Measurements from ENCODE around the gene RBM23. TPM values are rescaled to one million over a fixed set of nuclear protein-coding genes. Genes with fewer than 3 reads are reported as not detected.
A peak's percentile ranks its signal among the peaks of the same experiment; 100 is the strongest.

The RBM23 gene
- polyA plus RNA-seq, 1 donor from 2014 or later, result 83.7 TPM

- Histone ChIP-seq H3K4me2 (ENCODE audit: low read length) (peak overlapping the region; percentile 78), H3K27me3 (ENCODE audit: insufficient read depth, low read depth, low read length) (no peaks in the 10 kb centered on the region), H2AFZ (ENCODE audit: low read depth, low read length) (no peak overlapping the region), H4K20me1 (ENCODE audit: insufficient read depth) (no peaks in the 10 kb centered on the region), H3K79me2 (replicated peaks; ENCODE audit: insufficient read depth, low read length) (no peaks in the 10 kb centered on the region), H3K9me3 (ENCODE audit: low read length) (no peaks in the 10 kb centered on the region), H3K27ac (ENCODE audit: low read length) (peak overlapping the region; percentile 83), H3K9ac (ENCODE audit: low read length) (peak overlapping the region; percentile 53), H3K4me3 (ENCODE audit: low read length) (peak overlapping the region; percentile 57), H3K9me2 (ENCODE audit: insufficient read depth, low read length) (no peaks in the 10 kb centered on the region), H3K36me3 (ENCODE audit: insufficient read depth, low read length) (no peaks in the 10 kb centered on the region), H3F3A (ENCODE audit: insufficient read depth, low read length, poor library complexity, severe bottlenecking) (no peaks in the 10 kb centered on the region)
- TF ChIP-seq SMC3 (conservative IDR thresholded peaks at IDR 0.05; ENCODE audit: poor library complexity), result no peak
- no peak for TF ChIP-seq MXI1 (conservative IDR thresholded peaks at IDR 0.05; ENCODE audit: poor library complexity, severe bottlenecking)
- no peak for TF ChIP-seq REST (IDR thresholded peaks at IDR 0.05; ENCODE audit: borderline replicate concordance)
- TF ChIP-seq EZH2 (IDR thresholded peaks at IDR 0.05; ENCODE audit: borderline replicate concordance, insufficient read depth, low read length, poor library complexity, severe bottlenecking), result no peak
- no peak for TF ChIP-seq RAD21 (conservative IDR thresholded peaks at IDR 0.05)
- no peak for TF ChIP-seq EP300 (conservative IDR thresholded peaks at IDR 0.05; ENCODE audit: poor library complexity, severe bottlenecking)
- no peak for TF ChIP-seq POLR2AphosphoS5 (IDR thresholded peaks at IDR 0.05)
- no peak for TF ChIP-seq CTCF (IDR thresholded peaks at IDR 0.05; ENCODE audit: poor library complexity, severe bottlenecking)
- TF ChIP-seq TAF1 (IDR thresholded peaks at IDR 0.05; ENCODE audit: low read depth), result no peak
Observed at GRCh38 chr14:22896356-22896755, 22.6 kb downstream of the RBM23 start.

GRCh38 chr14:22895402-22895801 is 23.5 kb downstream of the RBM23 start:
- no peak overlapping the region for H3K9ac ChIP-seq (ENCODE audit: low read length)
- H2AFZ ChIP-seq (ENCODE audit: low read depth, low read length), result no peak overlapping the region
- H3K9me3 ChIP-seq (ENCODE audit: low read length), result no peaks in the 10 kb centered on the region
- no peak overlapping the region for H3K4me3 ChIP-seq (ENCODE audit: low read length)
- H3K79me2 ChIP-seq (replicated peaks; ENCODE audit: insufficient read depth, low read length), result no peaks in the 10 kb centered on the region
- H3K4me2 ChIP-seq (ENCODE audit: low read length), result no peak overlapping the region
- H3F3A ChIP-seq (ENCODE audit: insufficient read depth, low read length, poor library complexity, severe bottlenecking), result no peaks in the 10 kb centered on the region
- no peaks in the 10 kb centered on the region for H3K9me2 ChIP-seq (ENCODE audit: insufficient read depth, low read length)
- H3K36me3 ChIP-seq (ENCODE audit: insufficient read depth, low read length), result no peaks in the 10 kb centered on the region
- H3K27ac ChIP-seq (ENCODE audit: low read length), result peak overlapping the region; percentile 83
- TF ChIP-seq CTCF (IDR thresholded peaks at IDR 0.05; ENCODE audit: poor library complexity, severe bottlenecking), result no peak
- no peak for TF ChIP-seq MXI1 (conservative IDR thresholded peaks at IDR 0.05; ENCODE audit: poor library complexity, severe bottlenecking)
- no peak for TF ChIP-seq SMC3 (conservative IDR thresholded peaks at IDR 0.05; ENCODE audit: poor library complexity)
- no peak for TF ChIP-seq EP300 (conservative IDR thresholded peaks at IDR 0.05; ENCODE audit: poor library complexity, severe bottlenecking)
- TF ChIP-seq RAD21 (conservative IDR thresholded peaks at IDR 0.05), result no peak
- no peak for TF ChIP-seq TAF1 (IDR thresholded peaks at IDR 0.05; ENCODE audit: low read depth)
- no peak for TF ChIP-seq REST (IDR thresholded peaks at IDR 0.05; ENCODE audit: borderline replicate concordance)
- TF ChIP-seq EZH2 (IDR thresholded peaks at IDR 0.05; ENCODE audit: borderline replicate concordance, insufficient read depth, low read length, poor library complexity, severe bottlenecking), result no peak
- no peak for TF ChIP-seq POLR2AphosphoS5 (IDR thresholded peaks at IDR 0.05)
- no peaks in the 10 kb centered on the region for H3K27me3 ChIP-seq (ENCODE audit: insufficient read depth, low read depth, low read length)
- H4K20me1 ChIP-seq (ENCODE audit: insufficient read depth), result no peaks in the 10 kb centered on the region
